AG04450 (cell line): ENCODE data around the gene PDZD2. TPM values are rescaled to one million over a fixed set of nuclear protein-coding genes. Genes with fewer than 3 reads are reported as not detected.

ENCODE experiments used
- CTCF ChIA-PET: fragments of 300-600, 350-600 bp; formaldehyde crosslinking; extraction: SDS; loops from one replicate; lab custom pipeline; 2022; ENCODE audit warnings: antibody characterized with exemption, inconsistent platforms; lab: Charles Lee
- POLR2A ChIA-PET: fragments of 350-600 bp; formaldehyde crosslinking; extraction: SDS; loops from one replicate; lab custom pipeline; 2021; ENCODE audit warnings: antibody characterized with exemption, inconsistent platforms; lab: Yijun Ruan, JAX
- DNase-seq: peaks from one replicate; pipeline ENCODE4 v3.0.0-alpha.2; 2011; ENCODE audit warnings: low read depth, low spot score
- H3K27ac ChIP-seq: one replicate; pipeline ENCODE4 v1.5.1; 2012; ENCODE audit warnings: low read depth, low read length, control low read depth
- H3K27me3 ChIP-seq: one replicate; pipeline ENCODE4 v1.6.0; 2012; ENCODE audit warnings: low read length; ENCODE audit not compliant: control insufficient read depth, insufficient read depth
- H3K4me3 ChIP-seq: 2 replicates; pipeline ENCODE4 v1.5.1; 2011; ENCODE audit warnings: mild to moderate bottlenecking, low read depth, low read length, control low read depth
- H3K9me3 ChIP-seq: 2 replicates; pipeline ENCODE4 v1.5.1; 2012; ENCODE audit warnings: low read length; ENCODE audit not compliant: control insufficient read depth, insufficient read depth
- polyA plus RNA-seq: library from polyadenylated mRNA; depleted of rRNA; stranded (reverse); fragments of >200 nt; gene quantifications from 2 replicates; pipeline ENCODE4 v1.2.3, GENCODE V29; 2011
- TF ChIP-seq, protein P1 (sequence below): IDR thresholded peaks from 2 replicates; pipeline ENCODE4 v1.5.1; 2011; ENCODE audit warnings: low read depth, low read length, control low read depth, inconsistent platforms

PDZD2 gene
- polyA plus RNA-seq, 1 experiment: 0.40 TPM

DNA sequence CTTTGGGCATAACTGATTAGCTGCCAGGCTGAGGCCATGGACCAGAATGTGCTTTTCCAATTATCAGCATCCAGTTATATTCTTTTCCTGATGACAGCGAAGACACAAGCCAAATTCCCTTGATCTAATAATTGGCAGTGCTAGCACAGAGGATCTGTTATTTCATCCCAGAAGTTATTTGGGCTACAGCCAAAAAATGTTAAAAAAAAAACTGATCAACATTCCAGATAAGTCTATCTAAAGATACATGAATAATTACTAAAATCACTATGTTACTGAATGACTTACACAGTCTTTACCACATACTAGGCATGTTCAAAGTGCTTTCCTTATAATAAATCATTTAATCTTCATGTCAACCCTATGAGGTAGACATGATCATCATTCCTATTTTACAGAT is 13.5 kb upstream of the PDZD2 start:
- ChIA-PET CTCF (no interaction called here), POLR2A (no interaction called here)
- Histone ChIP-seq H3K27ac (no peak overlapping the region), H3K9me3 (no peaks in the 10 kb centered on the region), H3K4me3 (no peak overlapping the region), H3K27me3 (peaks cover 3% of the 10 kb centered on the region)
- no peak for DNase-seq
- TF ChIP-seq, protein P1, sequence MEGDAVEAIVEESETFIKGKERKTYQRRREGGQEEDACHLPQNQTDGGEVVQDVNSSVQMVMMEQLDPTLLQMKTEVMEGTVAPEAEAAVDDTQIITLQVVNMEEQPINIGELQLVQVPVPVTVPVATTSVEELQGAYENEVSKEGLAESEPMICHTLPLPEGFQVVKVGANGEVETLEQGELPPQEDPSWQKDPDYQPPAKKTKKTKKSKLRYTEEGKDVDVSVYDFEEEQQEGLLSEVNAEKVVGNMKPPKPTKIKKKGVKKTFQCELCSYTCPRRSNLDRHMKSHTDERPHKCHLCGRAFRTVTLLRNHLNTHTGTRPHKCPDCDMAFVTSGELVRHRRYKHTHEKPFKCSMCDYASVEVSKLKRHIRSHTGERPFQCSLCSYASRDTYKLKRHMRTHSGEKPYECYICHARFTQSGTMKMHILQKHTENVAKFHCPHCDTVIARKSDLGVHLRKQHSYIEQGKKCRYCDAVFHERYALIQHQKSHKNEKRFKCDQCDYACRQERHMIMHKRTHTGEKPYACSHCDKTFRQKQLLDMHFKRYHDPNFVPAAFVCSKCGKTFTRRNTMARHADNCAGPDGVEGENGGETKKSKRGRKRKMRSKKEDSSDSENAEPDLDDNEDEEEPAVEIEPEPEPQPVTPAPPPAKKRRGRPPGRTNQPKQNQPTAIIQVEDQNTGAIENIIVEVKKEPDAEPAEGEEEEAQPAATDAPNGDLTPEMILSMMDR: no peak

DNA sequence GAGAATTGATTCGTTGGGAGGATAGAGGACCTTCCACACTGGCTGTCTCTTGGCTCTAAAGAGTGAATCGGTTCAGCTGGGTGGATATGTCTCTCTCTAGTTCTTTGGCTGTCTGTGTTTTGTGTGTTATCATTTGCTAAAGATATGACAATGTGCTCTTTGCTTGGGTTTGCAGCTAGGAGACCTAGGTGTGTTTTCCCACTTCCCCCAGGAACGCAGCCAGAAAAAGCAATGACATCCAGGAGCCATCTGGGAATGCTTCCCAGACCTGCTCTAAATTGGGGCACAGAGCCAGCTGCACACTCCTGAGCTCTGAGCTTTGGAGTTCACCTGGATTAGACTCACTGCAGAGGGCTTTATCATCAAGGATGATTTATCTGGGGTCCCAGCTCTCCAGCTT is 12.8 kb upstream of the PDZD2 start:
- Histone ChIP-seq H3K9me3 (no peaks in the 10 kb centered on the region), H3K4me3 (no peak overlapping the region), H3K27me3 (peaks cover 3% of the 10 kb centered on the region), H3K27ac (no peak overlapping the region)
- no peak for DNase-seq
- CTCF ChIA-PET: interaction anchor here (0.6 kb wide), 1 partner anchor 421 kb away, joined by 3 read pairs; no protein-coding TSS in a partner anchor
- TF ChIP-seq, protein P1: no peak
- POLR2A ChIA-PET: interaction anchor here (0.6 kb wide), 1 partner anchor 106 kb away, joined by 3 read pairs; no protein-coding TSS in a partner anchor

DNA sequence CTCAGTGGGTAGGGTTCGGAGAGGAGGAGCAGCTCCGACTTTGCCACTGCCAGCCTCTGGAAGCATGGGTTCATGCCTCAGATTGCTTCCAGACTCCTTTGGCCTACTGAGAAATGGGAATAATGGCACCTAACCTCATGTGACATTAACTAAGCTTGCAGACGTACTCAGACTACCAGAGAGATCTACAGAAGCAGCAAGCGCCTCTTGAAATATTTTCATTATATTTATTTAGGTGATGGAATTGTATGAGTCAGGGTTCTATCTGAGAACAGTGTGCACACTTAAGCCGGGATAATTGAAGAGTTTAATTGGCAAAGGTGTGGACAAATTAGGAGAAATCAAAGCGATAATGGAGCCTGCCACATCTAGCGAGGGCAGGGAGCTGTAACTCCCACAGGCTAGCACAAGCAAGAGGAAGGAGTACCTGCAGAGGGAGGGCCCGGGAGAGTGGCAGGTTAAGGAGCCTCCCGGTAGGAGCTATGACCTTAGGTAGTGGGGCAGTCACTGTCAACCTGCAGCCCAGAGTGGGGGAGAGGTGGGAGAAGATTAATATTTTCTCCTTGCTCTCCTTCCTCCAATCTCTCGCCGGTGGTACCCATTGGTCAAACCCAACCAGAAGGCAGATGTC is 12.2 kb upstream of the PDZD2 start:
- Histone ChIP-seq H3K9me3 (no peaks in the 10 kb centered on the region), H3K27me3 (peaks cover 3% of the 10 kb centered on the region), H3K27ac (no peak overlapping the region), H3K4me3 (no peak overlapping the region)
- POLR2A ChIA-PET: interaction anchor here (0.6 kb wide), 1 partner anchor 106 kb away, joined by 3 read pairs; no protein-coding TSS in a partner anchor
- CTCF ChIA-PET: no interaction called here
- TF ChIP-seq, protein P1: no peak
- DNase-seq: no peak

DNA sequence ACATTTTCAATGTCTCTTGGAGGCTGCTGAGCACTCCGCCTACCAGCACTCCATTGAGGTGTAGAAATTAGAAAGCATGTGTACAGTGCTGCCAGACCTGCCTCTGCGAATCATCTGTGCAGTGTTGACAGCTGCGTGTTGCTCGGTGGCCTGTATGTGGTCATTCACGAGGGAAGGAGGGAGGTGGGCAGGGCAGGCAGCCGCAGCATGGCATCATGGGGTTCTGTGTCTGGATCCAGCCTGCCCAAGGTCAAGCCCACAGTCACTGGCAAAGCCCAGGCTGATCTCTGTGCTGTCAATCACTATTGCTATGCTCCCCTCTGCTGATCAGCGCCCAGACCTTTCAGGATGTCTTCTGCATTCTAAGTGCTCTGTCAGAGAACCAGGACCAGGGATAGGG is 8.0 kb upstream of the PDZD2 start:
- no peak for DNase-seq
- CTCF ChIA-PET: no interaction called here
- H3K27me3 ChIP-seq: peaks cover 3% of the 10 kb centered on the region
- POLR2A ChIA-PET: no interaction called here
- no peak overlapping the region for H3K4me3 ChIP-seq
- no peaks in the 10 kb centered on the region for H3K9me3 ChIP-seq
- H3K27ac ChIP-seq: no peak overlapping the region
- TF ChIP-seq, protein P1: no peak

DNA sequence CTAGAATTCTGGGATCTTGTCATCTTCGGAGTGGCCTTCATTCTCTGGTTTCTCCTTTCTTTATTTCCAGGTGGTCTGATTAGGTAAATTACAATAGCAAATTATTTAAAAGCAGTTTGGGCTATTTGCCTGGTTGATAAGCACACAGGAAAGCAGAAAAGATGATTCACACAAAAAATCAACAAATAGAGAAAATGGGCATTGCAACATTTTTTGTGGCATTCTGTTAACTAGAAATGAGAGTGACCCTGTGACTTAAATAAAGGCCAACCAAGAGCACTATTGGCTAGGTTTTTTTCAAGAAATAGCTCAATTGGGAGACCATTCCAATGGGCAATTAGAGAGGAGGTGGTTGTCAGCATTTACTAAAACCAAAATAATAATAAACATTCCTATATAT is 6.5 kb upstream of the PDZD2 start:
- TF ChIP-seq, protein P1: no peak
- no peak for DNase-seq
- Histone ChIP-seq H3K4me3 (no peak overlapping the region), H3K9me3 (no peaks in the 10 kb centered on the region), H3K27me3 (no peaks in the 10 kb centered on the region), H3K27ac (no peak overlapping the region)
- ChIA-PET CTCF (no interaction called here), POLR2A (no interaction called here)
